Measurements from ENCODE around the gene PFKFB4. TPM values are rescaled to one million over a fixed set of nuclear protein-coding genes. Genes with fewer than 3 reads are reported as not detected.

The PFKFB4 gene
- total RNA-seq, 2 donors from 2014 or later = 12.6 to 19.0 TPM

- no peaks in the 10 kb centered on the region for H3K9me3 ChIP-seq (ENCODE audit: control insufficient read depth, low read length)
- no peaks in the 10 kb centered on the region for H3K36me3 ChIP-seq (ENCODE audit: control insufficient read depth, insufficient read depth, low read length)
- no peak for TF ChIP-seq CTCF (conservative IDR thresholded peaks at IDR 0.05)
- no peak for DNase-seq
- no peak overlapping the region for H3K27ac Mint-ChIP-seq
- H3K9me3 Mint-ChIP-seq = no peaks in the 10 kb centered on the region
- 97 to 98% methylated on average over 15 to 19 of the region's 19 CpGs for WGBS, 2 experiments (ENCODE audit: insufficient coverage in 1 of 2, insufficient read length in 1 of 2)
- H3K4me1 Mint-ChIP-seq = no peaks in the 10 kb centered on the region
- no peaks in the 10 kb centered on the region for H3K4me1 ChIP-seq (ENCODE audit: control insufficient read depth, insufficient read depth, low read length)
- H3K27me3 ChIP-seq (ENCODE audit: control insufficient read depth, insufficient read depth, low read length, poor library complexity, severe bottlenecking) = no peaks in the 10 kb centered on the region
- H3K27ac ChIP-seq (ENCODE audit: low read depth, low read length) = no peak overlapping the region
- H3K4me3 ChIP-seq (ENCODE audit: low read length) = no peak overlapping the region
- no peaks in the 10 kb centered on the region for H3K27me3 Mint-ChIP-seq (ENCODE audit: insufficient read depth)
- H3K9ac ChIP-seq (ENCODE audit: extremely low read depth, low read length, poor library complexity, severe bottlenecking) = no peak overlapping the region
- no peak overlapping the region for H3K4me3 Mint-ChIP-seq
- H3K36me3 Mint-ChIP-seq (ENCODE audit: low read depth) = peaks cover 33% of the 10 kb centered on the region
These were observed 20.5 kb downstream of the PFKFB4 start for GRCh38 chr3:48536116-48536515.

GRCh38 chr3:48535578-48535977 lies 21.0 kb downstream of the PFKFB4 start:
- H3K36me3 Mint-ChIP-seq (ENCODE audit: low read depth) = peaks cover 33% of the 10 kb centered on the region
- H3K27ac Mint-ChIP-seq = no peak overlapping the region
- 90 to 97% methylated on average over 3 to 4 of the region's 4 CpGs for WGBS, 2 experiments (ENCODE audit: insufficient coverage in 1 of 2, insufficient read length in 1 of 2)
- no peaks in the 10 kb centered on the region for H3K4me1 Mint-ChIP-seq
- no peak for DNase-seq
- H3K4me1 ChIP-seq (ENCODE audit: control insufficient read depth, insufficient read depth, low read length) = no peaks in the 10 kb centered on the region
- no peaks in the 10 kb centered on the region for H3K9me3 ChIP-seq (ENCODE audit: control insufficient read depth, low read length)
- no peak for TF ChIP-seq CTCF (conservative IDR thresholded peaks at IDR 0.05)
- no peaks in the 10 kb centered on the region for H3K27me3 Mint-ChIP-seq (ENCODE audit: insufficient read depth)
- no peak overlapping the region for H3K9ac ChIP-seq (ENCODE audit: extremely low read depth, low read length, poor library complexity, severe bottlenecking)
- H3K27me3 ChIP-seq (ENCODE audit: control insufficient read depth, insufficient read depth, low read length, poor library complexity, severe bottlenecking) = no peaks in the 10 kb centered on the region
- H3K4me3 Mint-ChIP-seq = no peak overlapping the region
- no peaks in the 10 kb centered on the region for H3K36me3 ChIP-seq (ENCODE audit: control insufficient read depth, insufficient read depth, low read length)
- no peak overlapping the region for H3K4me3 ChIP-seq (ENCODE audit: low read length)
- no peak overlapping the region for H3K27ac ChIP-seq (ENCODE audit: low read depth, low read length)
- no peaks in the 10 kb centered on the region for H3K9me3 Mint-ChIP-seq

GRCh38 chr3:48532977-48533337 lies 23.6 kb downstream of the PFKFB4 start:
- Histone ChIP-seq H3K27ac (ENCODE audit: low read depth, low read length) (no peak overlapping the region), H3K4me1 (ENCODE audit: control insufficient read depth, insufficient read depth, low read length) (no peaks in the 10 kb centered on the region), H3K9me3 (ENCODE audit: control insufficient read depth, low read length) (no peaks in the 10 kb centered on the region), H3K4me3 (ENCODE audit: low read length) (no peak overlapping the region), H3K36me3 (ENCODE audit: control insufficient read depth, insufficient read depth, low read length) (no peaks in the 10 kb centered on the region), H3K9ac (ENCODE audit: extremely low read depth, low read length, poor library complexity, severe bottlenecking) (no peak overlapping the region), H3K27me3 (ENCODE audit: control insufficient read depth, insufficient read depth, low read length, poor library complexity, severe bottlenecking) (no peaks in the 10 kb centered on the region)
- H3K27me3 Mint-ChIP-seq (ENCODE audit: insufficient read depth) = no peaks in the 10 kb centered on the region
- H3K27ac Mint-ChIP-seq = no peak overlapping the region
- H3K4me1 Mint-ChIP-seq = no peaks in the 10 kb centered on the region
- DNase-seq = no peak
- H3K9me3 Mint-ChIP-seq = no peaks in the 10 kb centered on the region
- WGBS, 2 experiments (ENCODE audit: insufficient coverage in 1 of 2, insufficient read length in 1 of 2) = 83% methylated on average over 1 of the region's 2 CpGs; no CpG with 5 or more reads in 1 of the 2 experiments
- H3K4me3 Mint-ChIP-seq = no peak overlapping the region
- peaks cover 32% of the 10 kb centered on the region for H3K36me3 Mint-ChIP-seq (ENCODE audit: low read depth)
- TF ChIP-seq CTCF (conservative IDR thresholded peaks at IDR 0.05) = no peak

All from endodermal cell (in vitro differentiated cells).